H1 (cell line): ENCODE results near the gene MVD. TPM values are rescaled to one million over a fixed set of nuclear protein-coding genes. Genes with fewer than 3 reads are reported as not detected.

Experiments
- CTCF ChIA-PET: fragments of 300-600 bp; sonication (Branson Sonifier 250); formaldehyde crosslinking; loops from one replicate; lab custom pipeline; 2021; ENCODE audit not compliant: partially characterized antibody; lab: Charles Lee
- POLR2A ChIA-PET: fragments of 300-600 bp; sonication (Branson Sonifier 250); formaldehyde crosslinking; loops from one replicate; lab custom pipeline; 2021; ENCODE audit warnings: inconsistent platforms; ENCODE audit not compliant: partially characterized antibody; lab: Charles Lee
- DNase-seq, 2 experiments: peaks; one replicate each; pipeline versions ENCODE4 v3.0.0 to v3.0.0-alpha.2; 2010 to 2022; ENCODE audit warnings: low spot score in 2 of 2, low read depth in 1 of 2, mixed read lengths in 1 of 2
- FAIRE-seq: peaks from 2 replicates; lab custom pipeline; 2011; peaks lifted over from hg19 to GRCh38; lab: Jason Lieb, UNC
- H2AFZ ChIP-seq: 2 replicates; pipeline ENCODE4 v1.8.1; 2012; ENCODE audit warnings: low read length, inconsistent platforms
- H2AK5ac ChIP-seq: 2 replicates; pipeline ENCODE4 v1.6.1; 2013; ENCODE audit warnings: low read depth, low read length
- H2BK120ac ChIP-seq: replicated peaks from 2 replicates; pipeline ENCODE3; 2013; ENCODE audit warnings: low read depth, low read length, inconsistent platforms
- H2BK12ac ChIP-seq: 2 replicates; pipeline ENCODE4 v1.6.1; 2013; ENCODE audit warnings: low read depth, low read length
- H2BK15ac ChIP-seq: 2 replicates; pipeline ENCODE4 v1.6.1; 2013; ENCODE audit warnings: low read length
- H2BK20ac ChIP-seq: 2 replicates; pipeline ENCODE4 v1.6.1; 2013; ENCODE audit warnings: low read length
- H2BK5ac ChIP-seq: 2 replicates; pipeline ENCODE4 v1.6.1; 2013; ENCODE audit warnings: low read depth, low read length
- H3K14ac ChIP-seq: 2 replicates; pipeline ENCODE4 v1.6.1; 2013; ENCODE audit warnings: inconsistent platforms; ENCODE audit not compliant: insufficient read length
- H3K18ac ChIP-seq: 2 replicates; pipeline ENCODE4 v1.6.1; 2013; ENCODE audit warnings: low read length; ENCODE audit errors: extremely low read depth
- H3K23ac ChIP-seq: 2 replicates; pipeline ENCODE4 v1.6.1; 2013; ENCODE audit warnings: inconsistent platforms; ENCODE audit not compliant: insufficient read length
- H3K23me2 ChIP-seq: 2 replicates; pipeline ENCODE4 v1.6.1; 2013; ENCODE audit warnings: low read depth, low read length
- H3K27ac ChIP-seq: 2 replicates; pipeline ENCODE4 v1.6.1; 2011; ENCODE audit warnings: low read depth, low read length, inconsistent platforms
- H3K27me3 ChIP-seq, 4 experiments: replicated peaks in 1 of 4; 1 replicate in 1 of 4; 2 replicates in 3 of 4; pipeline versions ENCODE4 v1.6.1 to v1.8.1; 2011 to 2013; ENCODE audit warnings: low read length in 3 of 4, mild to moderate bottlenecking in 3 of 4, inconsistent platforms in 2 of 4, mixed read lengths in 2 of 4, moderate library complexity in 1 of 4; ENCODE audit not compliant: control insufficient read depth in 3 of 4, insufficient read depth in 3 of 4; ENCODE audit errors: extremely low read depth in 1 of 4
- H3K36me3 ChIP-seq, 4 experiments: 2 replicates each; pipeline versions ENCODE4 v1.6.1 to v1.8.1; 2011 to 2013; ENCODE audit warnings: mild to moderate bottlenecking in 4 of 4, low read length in 3 of 4, moderate library complexity in 2 of 4, control low read depth in 1 of 4, inconsistent platforms in 1 of 4; ENCODE audit not compliant: insufficient read depth in 4 of 4, control insufficient read depth in 2 of 4
- H3K4ac ChIP-seq: replicated peaks from 2 replicates; pipeline ENCODE3; 2013; ENCODE audit warnings: low read length, low read depth, mixed read lengths, inconsistent platforms; ENCODE audit not compliant: insufficient read length
- H3K4me1 ChIP-seq, 4 experiments: replicated peaks in 1 of 4; 1 replicate in 1 of 4; 2 replicates in 3 of 4; pipeline versions ENCODE4 v1.6.1 to v1.8.1; 2011 to 2013; ENCODE audit warnings: low read length in 3 of 4, inconsistent platforms in 2 of 4, mixed read lengths in 1 of 4; ENCODE audit not compliant: insufficient read depth in 4 of 4, control insufficient read depth in 3 of 4
- H3K4me2 ChIP-seq, 2 experiments: 2 replicates each; pipeline versions ENCODE4 v1.6.1 to v1.8.1; 2011 to 2013; ENCODE audit warnings: low read depth in 2 of 2, low read length in 2 of 2, control low read depth in 1 of 2, inconsistent platforms in 1 of 2, mild to moderate bottlenecking in 1 of 2; ENCODE audit not compliant: insufficient read depth in 1 of 2
- H3K4me3 ChIP-seq, 4 experiments: fragments of 200-600, 300-600 bp in 1 of 4; sonication (generic), shearing (Covaris generic), sonication (Bioruptor Twin) in 1 of 4; 2 replicates each; pipeline versions ENCODE4 v1.5.1 to v1.8.1; 2011 to 2016; ENCODE audit warnings: low read length in 4 of 4, low read depth in 3 of 4, control low read depth in 2 of 4, inconsistent platforms in 2 of 4, mild to moderate bottlenecking in 2 of 4, mixed read lengths in 1 of 4, moderate library complexity in 1 of 4; ENCODE audit not compliant: insufficient read depth in 2 of 4; ENCODE audit errors: extremely low read depth in 1 of 4
- H3K56ac ChIP-seq: replicated peaks from 2 replicates; pipeline ENCODE3; 2013; ENCODE audit warnings: low read depth, mild to moderate bottlenecking, mixed read lengths, low read length, inconsistent platforms; ENCODE audit not compliant: insufficient read length
- H3K79me1 ChIP-seq: 2 replicates; pipeline ENCODE4 v1.6.1; 2013; ENCODE audit warnings: low read depth, low read length, control low read depth
- H3K79me2 ChIP-seq, 2 experiments: 2 replicates each; pipeline versions ENCODE4 v1.6.1 to v1.8.1; 2012 to 2013; ENCODE audit warnings: low read length in 2 of 2, mild to moderate bottlenecking in 2 of 2, inconsistent platforms in 1 of 2; ENCODE audit not compliant: insufficient read depth in 2 of 2, control insufficient read depth in 1 of 2
- H3K9ac ChIP-seq, 4 experiments: replicated peaks in 1 of 4; 1 replicate in 1 of 4; 2 replicates in 3 of 4; pipeline versions ENCODE4 v1.6.1 to v1.8.1; 2011 to 2013; ENCODE audit warnings: low read depth in 3 of 4, low read length in 3 of 4, control low read depth in 2 of 4, mild to moderate bottlenecking in 2 of 4, moderate library complexity in 2 of 4, inconsistent platforms in 1 of 4; ENCODE audit errors: extremely low read depth in 1 of 4
- H3K9me3 ChIP-seq, 2 experiments: 2 replicates each; pipeline versions ENCODE4 v1.6.1 to v1.8.1; 2012 to 2013; ENCODE audit warnings: mild to moderate bottlenecking in 2 of 2, moderate library complexity in 2 of 2, control low read depth in 1 of 2, inconsistent platforms in 1 of 2, low read depth in 1 of 2, low read length in 1 of 2, mixed read lengths in 1 of 2; ENCODE audit not compliant: insufficient read depth in 2 of 2
- H4K20me1 ChIP-seq, 2 experiments: replicated peaks in 1 of 2; 2 replicates each; pipeline versions ENCODE3 to v1.8.1; 2011 to 2013; ENCODE audit warnings: inconsistent platforms in 2 of 2, low read length in 2 of 2, mild to moderate bottlenecking in 1 of 2; ENCODE audit not compliant: insufficient read depth in 2 of 2, control insufficient read depth in 1 of 2
- H4K5ac ChIP-seq: 2 replicates; pipeline ENCODE4 v1.6.1; 2013; ENCODE audit warnings: low read length, low read depth, mixed read lengths, inconsistent platforms; ENCODE audit not compliant: insufficient read length
- H4K8ac ChIP-seq: 2 replicates; pipeline ENCODE4 v1.8.0; 2013; ENCODE audit warnings: mild to moderate bottlenecking, moderate library complexity, low read length, inconsistent platforms; ENCODE audit not compliant: insufficient read depth; ENCODE audit errors: extremely low read depth
- H4K91ac ChIP-seq: replicated peaks from 2 replicates; pipeline ENCODE3; 2013; ENCODE audit warnings: low read length, mixed read lengths, inconsistent platforms; ENCODE audit not compliant: insufficient read length
- MAX ChIP-seq: IDR thresholded peaks from 2 replicates; pipeline ENCODE4 v1.6.1; 2012; ENCODE audit warnings: inconsistent platforms
- POLR2AphosphoS5 ChIP-seq: IDR thresholded peaks from 2 replicates; pipeline ENCODE4 v1.6.1; 2011; ENCODE audit warnings: low read depth, low read length
- SIRT6 ChIP-seq: IDR thresholded peaks from one replicate; pipeline ENCODE4 v1.7.1; 2012; ENCODE audit warnings: low read length, inconsistent platforms
- WGBS, 2 experiments: shearing (Covaris generic) in 1 of 2; methylation state at CpG; one replicate each; pipeline versions ENCODE4 v1.1.6 to v1.1.7; 2013 to 2015; ENCODE audit warnings: low lambda C conversion rate in 2 of 2, mixed read lengths in 2 of 2, inconsistent platforms in 1 of 2, low coverage in 1 of 2, missing lambda C conversion rate in 1 of 2; ENCODE audit not compliant: insufficient replicate concordance in 2 of 2, insufficient coverage in 1 of 2, insufficient read length in 1 of 2; ENCODE audit errors: extremely low coverage in 1 of 2, missing lambda C conversion rate in 1 of 2; 5-methylcytosine and 5-hydroxymethylcytosine counted together
- polyA plus RNA-seq, 7 experiments: library from polyadenylated mRNA; depleted of rRNA in 3 of 7; stranded (reverse) in 5 of 7; unstranded in 2 of 7; fragments of >200 nt in 5 of 7; fragments of 200-250 nt in 2 of 7; gene quantifications; 1 replicate in 5 of 7; 2 replicates in 1 of 7; 4 replicates in 1 of 7; pipeline versions ENCODE4 v1.2.1 to v1.2.3, GENCODE V29; 2011 to 2013; ENCODE audit warnings: missing spikeins in 2 of 7, mixed read lengths in 2 of 7
- total RNA-seq: library from RNA; stranded (reverse); fragmentation: NEBNext Ultra II Directional; extraction: Animal tissue kit (Norgen Biotek cat#: 25700); gene quantifications from 2 replicates; pipeline ENCODE4 v1.2.1, GENCODE V29; 2021

Gene MVD
- total and polyA plus RNA-seq, 2 of the 8 experiments (the other 6 are each of a cell fraction or from before 2014, with no cell fraction given) = 47.2 to 77.3 TPM

DNA sequence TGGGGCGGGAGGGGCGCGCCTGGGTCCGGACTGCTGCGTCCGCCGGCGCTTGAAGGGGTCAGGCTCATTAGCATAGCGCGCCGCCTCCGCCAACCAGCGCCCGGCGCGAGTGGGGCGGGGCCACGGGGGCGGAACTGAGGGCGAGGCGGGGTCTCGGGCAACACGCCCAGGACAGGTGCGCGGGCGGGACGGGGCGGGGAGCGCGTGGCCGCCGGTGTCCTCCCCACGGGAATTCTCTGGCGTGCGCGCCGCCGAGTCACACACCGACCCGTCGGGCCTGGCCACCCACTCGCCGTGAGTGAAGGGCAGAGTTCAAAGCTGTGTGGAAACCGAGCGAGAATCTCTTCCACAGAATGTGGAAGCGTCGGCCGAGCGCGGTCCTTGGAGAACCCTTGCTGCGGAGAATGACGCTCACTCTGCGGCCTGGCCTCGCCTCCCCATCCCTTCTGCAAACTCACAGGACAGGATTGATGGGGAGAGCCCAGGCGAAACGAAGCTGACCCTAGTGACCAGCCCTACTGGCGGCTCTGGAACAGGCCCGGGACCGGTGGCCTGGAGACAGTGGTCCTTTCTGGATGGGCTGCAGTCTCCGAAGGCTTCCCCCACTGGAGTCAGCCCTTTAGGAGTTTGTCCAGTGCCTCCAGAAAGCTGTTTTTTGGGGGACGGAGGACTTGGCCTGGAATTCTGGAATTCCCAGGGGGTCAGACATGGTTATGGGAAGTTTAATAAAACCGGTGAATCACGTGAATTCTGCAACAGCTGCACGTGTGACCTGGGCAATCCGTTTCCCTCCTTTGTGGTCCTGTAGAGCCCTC, 23.8 kb upstream of the MVD start, which contains the start of gene SNAI3:
TSS of gene SNAI3 (minus strand) at position 69 of the 815 bp plus-strand sequence. CDS start 101 bp downstream, outside the sequence.
- Histone ChIP-seq H4K8ac (peak within 1 kb of the TSS; percentile 35), H3K79me2 (no peaks in the 10 kb centered on the region), H4K20me1 (peaks cover 0 to 3% of the 10 kb centered on the region in 2 experiments), H4K91ac (peak within 1 kb of the TSS; percentile 12), H2AFZ (peak within 1 kb of the TSS; percentile 68; the same call in 1 of the 2 replicates), H3K4me3 (peak within 1 kb of the TSS; percentile 61 to 77 (median 69)), H3K14ac (no peak within 1 kb of the TSS), H2BK15ac (peak within 1 kb of the TSS; percentile 97; the same call in 1 of the 2 replicates), H3K56ac (peak within 1 kb of the TSS; percentile 24), H2BK20ac (no peak within 1 kb of the TSS), H4K5ac (no peak within 1 kb of the TSS), H3K23ac (no peak within 1 kb of the TSS), H3K4ac (no peak within 1 kb of the TSS), H3K18ac (peak within 1 kb of the TSS; percentile 78), H3K79me1 (no peaks in the 10 kb centered on the region), H3K9me3 (no peaks in the 10 kb centered on the region), H2AK5ac (no peak within 1 kb of the TSS), H2BK5ac (peak within 1 kb of the TSS; percentile 35; the same call in 1 of the 2 replicates), H2BK12ac (peak within 1 kb of the TSS; percentile 80; the same call in 1 of the 2 replicates), H3K4me1 (peaks cover 0 to 8% (median 6%) of the 10 kb centered on the region in 4 experiments; a peak in 6 of 7 replicates), H3K27ac (no peak within 1 kb of the TSS), H3K27me3 (peaks cover 0 to 12% (median 9%) of the 10 kb centered on the region in 4 experiments; a peak in 3 of 7 replicates), H2BK120ac (no peak within 1 kb of the TSS), H3K23me2 (peaks cover 13% of the 10 kb centered on the region; the same call in 1 of the 2 replicates), H3K4me2 (peak within 1 kb of the TSS; percentile 69 to 98), H3K36me3 (no peaks in the 10 kb centered on the region), H3K9ac (peak within 1 kb of the TSS; percentile 13 to 41 (median 22); a peak in 4 of 7 replicates)
- POLR2A ChIA-PET = interaction anchor here (0.6 to 2.3 kb wide), 7 partner anchors 9 to 178 kb away, joined by 3 to 6 read pairs (median 3); no protein-coding TSS in a partner anchor
- 17% methylated on average over 40 of the region's 65 CpGs; no CpG with 5 or more reads in 1 of the 2 experiments for WGBS, 2 experiments
- DNase-seq (peak; percentile 23 to 98), FAIRE-seq (no peak)
- CTCF ChIA-PET = interaction anchor here (0.6 to 5.7 kb wide), 11 partner anchors 14 to 738 kb away, joined by 3 to 87 read pairs (median 3); no protein-coding TSS in a partner anchor
- TF ChIP-seq SIRT6 (no peak), MAX (peak; percentile 61), POLR2AphosphoS5 (no peak; the same call in 1 of the 2 replicates)
